GM21723 (cell line): ENCODE data around the gene POLA2.

Experiments
- ATAC-seq: cut with Tn5 transposase; IDR thresholded peaks from one replicate; pipeline ENCODE4 v1.9.1; 2021; ENCODE audit warnings: mild to moderate bottlenecking, moderate library complexity; ENCODE audit not compliant: unreplicated experiment

The POLA2 gene

GRCh38 chr11:65305501-65306268 is 43.9 kb downstream of the POLA2 start:
- no peak for ATAC-seq

GRCh38 chr11:65307298-65308229 is 45.8 kb downstream of the POLA2 start:
- no peak for ATAC-seq

GRCh38 chr11:65308281-65308891 is 46.6 kb downstream of the POLA2 start:
- ATAC-seq, result no peak

- ATAC-seq, result no peak
Measured at GRCh38 chr11:65309006-65309405, 47.2 kb downstream of the POLA2 start.

GRCh38 chr11:65310215-65310614 is 48.5 kb downstream of the POLA2 start:
- no peak for ATAC-seq

GRCh38 chr11:65310736-65311135 is 49.0 kb downstream of the POLA2 start:
- no peak for ATAC-seq

GRCh38 chr11:65311170-65311678 is 49.5 kb downstream of the POLA2 start:
- no peak for ATAC-seq

- ATAC-seq, result peak; percentile 78
Measured at GRCh38 chr11:65314501-65315203, 52.9 kb downstream of the POLA2 start, which contains the start of gene CDC42EP2. Gene CDC42EP2, plus strand, starts transcription at chr11:65314866. Its CDS starts 6,033 bp downstream, at chr11:65320899.

- peak; percentile 56 for ATAC-seq
Measured at GRCh38 chr11:65315204-65315865, 53.6 kb downstream of the POLA2 start.

GRCh38 chr11:65315866-65316226 is 54.1 kb downstream of the POLA2 start:
- ATAC-seq, result no peak

- no peak for ATAC-seq
Measured at GRCh38 chr11:65316227-65317024, 54.7 kb downstream of the POLA2 start.

GRCh38 chr11:65317025-65317786 is 55.4 kb downstream of the POLA2 start:
- ATAC-seq, result no peak

- ATAC-seq, result no peak
Measured at GRCh38 chr11:65320386-65321075, 58.8 kb downstream of the POLA2 start.

GRCh38 chr11:65321076-65321475 is 59.3 kb downstream of the POLA2 start:
- ATAC-seq, result no peak

- no peak for ATAC-seq
Measured at GRCh38 chr11:65321828-65322485, 60.2 kb downstream of the POLA2 start.

- no peak for ATAC-seq
Measured at GRCh38 chr11:65323813-65324212, 62.1 kb downstream of the POLA2 start.

- no peak for ATAC-seq
Measured at GRCh38 chr11:65325435-65325834, 63.7 kb downstream of the POLA2 start.
